ENCODE measurements around the gene GRIK4.
"Not testable (repeated sequence)": the region's sequence is repeated elsewhere in the genome, so short reads cannot be mapped to it uniquely, and the experiment has no call there.

Gene GRIK4

GRCh38 chr11:121029813-121030445 is 518.4 kb downstream of the GRIK4 start:
- no peak for DNase-seq

GRCh38 chr11:121031167-121031566 is 519.6 kb downstream of the GRIK4 start:
- no peak for DNase-seq

- DNase-seq = not testable (repeated sequence)
Observed at GRCh38 chr11:121031648-121032047, 520.1 kb downstream of the GRIK4 start.

GRCh38 chr11:121032546-121032945 is 521.0 kb downstream of the GRIK4 start:
- DNase-seq = no peak

- DNase-seq = no peak
Observed at GRCh38 chr11:121033635-121034034, 522.1 kb downstream of the GRIK4 start.

GRCh38 chr11:121035169-121035755 is 523.7 kb downstream of the GRIK4 start:
- DNase-seq = no peak

GRCh38 chr11:121035780-121036179 is 524.2 kb downstream of the GRIK4 start:
- DNase-seq = no peak

- no peak for DNase-seq
Observed at GRCh38 chr11:121037016-121037415, 525.5 kb downstream of the GRIK4 start.
